H9 (cell line): ENCODE measurements around the gene ABHD5. TPM values are rescaled to one million over a fixed set of nuclear protein-coding genes. Genes with fewer than 3 reads are reported as not detected.

Experiments used
- DNase-seq: peaks from one replicate; pipeline ENCODE4 v3.0.0-alpha.2; 2017
- H2AFZ ChIP-seq: one replicate; pipeline ENCODE4 v1.6.1; 2013; ENCODE audit warnings: mild to moderate bottlenecking, low read length, control low read depth, moderate library complexity
- H2AK5ac ChIP-seq: 2 replicates; pipeline ENCODE4 v1.6.1; 2013; ENCODE audit warnings: low read length, control low read depth, mixed read lengths; ENCODE audit not compliant: insufficient read length
- H2BK120ac ChIP-seq: one replicate; pipeline ENCODE4 v1.6.1; 2013; ENCODE audit warnings: low read depth, mild to moderate bottlenecking, low read length, control low read depth, inconsistent platforms; ENCODE audit not compliant: poor library complexity, severe bottlenecking
- H2BK12ac ChIP-seq: 2 replicates; pipeline ENCODE4 v1.6.1; 2013; ENCODE audit warnings: low read length, control low read depth, mixed read lengths, low read depth; ENCODE audit not compliant: insufficient read length
- H2BK15ac ChIP-seq: 2 replicates; pipeline ENCODE4 v1.6.1; 2013; ENCODE audit warnings: low read depth, low read length, control low read depth
- H2BK20ac ChIP-seq: one replicate; pipeline ENCODE4 v1.6.1; 2013; ENCODE audit warnings: low read depth, mild to moderate bottlenecking, low read length, control low read depth, inconsistent platforms; ENCODE audit not compliant: poor library complexity, severe bottlenecking
- H2BK5ac ChIP-seq: 2 replicates; pipeline ENCODE4 v1.6.1; 2013; ENCODE audit warnings: low read length, control low read depth, mixed read lengths; ENCODE audit not compliant: insufficient read length
- H3K14ac ChIP-seq: 2 replicates; pipeline ENCODE4 v1.6.1; 2013; ENCODE audit warnings: low read length, control low read depth; ENCODE audit not compliant: insufficient read depth
- H3K18ac ChIP-seq: 2 replicates; pipeline ENCODE4 v1.6.1; 2013; ENCODE audit warnings: low read depth, mild to moderate bottlenecking, mixed read lengths, low read length, control low read depth; ENCODE audit not compliant: insufficient read length
- H3K23ac ChIP-seq: 2 replicates; pipeline ENCODE4 v1.6.1; 2013; ENCODE audit warnings: low read length, control low read depth, mixed read lengths, low read depth; ENCODE audit not compliant: insufficient read length
- H3K23me2 ChIP-seq: 2 replicates; pipeline ENCODE4 v1.6.1; 2013; ENCODE audit warnings: low read depth, mild to moderate bottlenecking, mixed read lengths, low read length, control low read depth; ENCODE audit not compliant: insufficient read length, poor library complexity, severe bottlenecking
- H3K27ac ChIP-seq: 2 replicates; pipeline ENCODE4 v1.5.1; 2013; ENCODE audit warnings: low read length, control low read depth, mixed read lengths, low read depth; ENCODE audit not compliant: insufficient read length
- H3K27me3 ChIP-seq: 2 replicates; pipeline ENCODE4 v1.6.1; 2013; ENCODE audit warnings: low read length, control low read depth, inconsistent platforms; ENCODE audit not compliant: insufficient read depth
- H3K4ac ChIP-seq: 2 replicates; pipeline ENCODE4 v1.6.1; 2013; ENCODE audit warnings: low read depth, mild to moderate bottlenecking, control low read depth, inconsistent platforms, low read length, moderate library complexity
- H3K4me1 ChIP-seq: 2 replicates; pipeline ENCODE4 v1.6.1; 2013; ENCODE audit warnings: low read length, control low read depth, inconsistent platforms; ENCODE audit not compliant: insufficient read depth
- H3K4me2 ChIP-seq: 2 replicates; pipeline ENCODE4 v1.6.1; 2013; ENCODE audit warnings: low read length, control low read depth, mixed read lengths; ENCODE audit not compliant: insufficient read length, insufficient read depth
- H3K56ac ChIP-seq: 2 replicates; pipeline ENCODE4 v1.6.1; 2013; ENCODE audit warnings: low read depth, mild to moderate bottlenecking, mixed read lengths, low read length, control low read depth; ENCODE audit not compliant: insufficient read length
- H3K79me1 ChIP-seq: 2 replicates; pipeline ENCODE4 v1.6.1; 2013; ENCODE audit warnings: low read depth, mild to moderate bottlenecking, moderate library complexity, low read length, control low read depth, inconsistent platforms; ENCODE audit not compliant: insufficient read depth, poor library complexity, severe bottlenecking
- H3K79me2 ChIP-seq: 2 replicates; pipeline ENCODE4 v1.6.1; 2013; ENCODE audit warnings: low read length, control low read depth, inconsistent platforms; ENCODE audit not compliant: insufficient read depth
- H3K9ac ChIP-seq: 2 replicates; pipeline ENCODE4 v1.6.1; 2013; ENCODE audit warnings: low read length, control low read depth, mixed read lengths; ENCODE audit not compliant: insufficient read length; ENCODE audit errors: extremely low read depth
- H3K9me3 ChIP-seq: one replicate; pipeline ENCODE4 v1.6.1; 2013; ENCODE audit warnings: low read depth, low read length, inconsistent platforms; ENCODE audit not compliant: control insufficient read depth
- H3T11ph ChIP-seq: one replicate; pipeline ENCODE4 v1.6.1; 2013; ENCODE audit warnings: mild to moderate bottlenecking, low read length, control low read depth, inconsistent platforms
- H4K20me1 ChIP-seq: one replicate; pipeline ENCODE4 v1.6.1; 2013; ENCODE audit not compliant: control insufficient read depth, insufficient read length, insufficient read depth
- H4K5ac ChIP-seq: 2 replicates; pipeline ENCODE4 v1.6.1; 2013; ENCODE audit warnings: low read depth, mild to moderate bottlenecking, mixed read lengths, low read length, control low read depth; ENCODE audit not compliant: insufficient read length
- H4K8ac ChIP-seq: replicated peaks from 2 replicates; pipeline ENCODE4 v1.6.1; 2013; ENCODE audit warnings: low read length, control low read depth, mixed read lengths, low read depth; ENCODE audit not compliant: insufficient read length
- H4K91ac ChIP-seq: 2 replicates; pipeline ENCODE4 v1.6.1; 2013; ENCODE audit warnings: low read depth, mild to moderate bottlenecking, moderate library complexity, mixed read lengths, low read length, control low read depth; ENCODE audit not compliant: insufficient read length
- H3K27ac Mint-ChIP-seq, 3 experiments: 2 replicates in 2 of 3; 3 replicates in 1 of 3; pipeline ENCODE4 v1.8.0; 2020 to 2021; ENCODE audit warnings: mixed read lengths in 3 of 3, mild to moderate bottlenecking in 1 of 3, moderate library complexity in 1 of 3
- H3K27me3 Mint-ChIP-seq: 2 replicates; pipeline ENCODE4 v1.8.0; 2021; ENCODE audit warnings: low read depth, mild to moderate bottlenecking, moderate library complexity, mixed read lengths
- H3K36me3 Mint-ChIP-seq, 3 experiments: 2 replicates in 2 of 3; 3 replicates in 1 of 3; pipeline ENCODE4 v1.8.0; 2020 to 2021; ENCODE audit warnings: low read depth in 3 of 3, mixed read lengths in 3 of 3; ENCODE audit not compliant: insufficient read depth in 1 of 3
- H3K4me1 Mint-ChIP-seq, 2 experiments: 2 replicates each; pipeline ENCODE4 v1.8.0; 2020; ENCODE audit warnings: mixed read lengths in 2 of 2
- H3K4me3 Mint-ChIP-seq, 2 experiments: 2 replicates in 1 of 2; 3 replicates in 1 of 2; pipeline ENCODE4 v1.8.0; 2020 to 2021; ENCODE audit warnings: mild to moderate bottlenecking in 2 of 2, mixed read lengths in 2 of 2, moderate library complexity in 1 of 2
- H3K9me3 Mint-ChIP-seq, 2 experiments: 2 replicates in 1 of 2; 3 replicates in 1 of 2; pipeline ENCODE4 v1.8.0; 2020; ENCODE audit warnings: mild to moderate bottlenecking in 2 of 2, mixed read lengths in 2 of 2, moderate library complexity in 1 of 2
- CTCF ChIP-seq: fragments of 200-600 bp; sonication (generic); conservative IDR thresholded peaks from 3 replicates; pipeline ENCODE4 v1.8.0; 2021; ENCODE audit warnings: antibody characterized with exemption, mild to moderate bottlenecking
- WGBS: extraction: QIAGEN DNeasy Blood & Tissue Kit; methylation state at CpG from one replicate; pipeline ENCODE4 v1.1.7; 2013; ENCODE audit warnings: missing lambda C conversion rate, low lambda C conversion rate, mixed read lengths; ENCODE audit not compliant: insufficient read length; ENCODE audit errors: extremely low coverage; 5-methylcytosine and 5-hydroxymethylcytosine counted together
- total RNA-seq: library from RNA; stranded (reverse); gene quantifications from 2 replicates; pipeline ENCODE4 v1.2.1, GENCODE V29; 2021

Gene ABHD5
- total RNA-seq, 1 experiment from 2014 or later, result 13.1 TPM

- Histone ChIP-seq H3K56ac (no peak overlapping the region), H3K4ac (no peak overlapping the region), H2AFZ (no peak overlapping the region), H2BK120ac (no peak overlapping the region), H2BK20ac (no peak overlapping the region), H3K4me2 (no peak overlapping the region), H3K27ac (no peak overlapping the region), H2AK5ac (no peak overlapping the region), H3K23ac (no peak overlapping the region), H3K79me1 (no peaks in the 10 kb centered on the region), H3K9ac (no peak overlapping the region), H3K23me2 (no peaks in the 10 kb centered on the region), H2BK12ac (no peak overlapping the region), H3K4me1 (peaks cover 3% of the 10 kb centered on the region; the same call in 1 of the 2 replicates), H3K27me3 (no peaks in the 10 kb centered on the region), H4K5ac (no peak overlapping the region), H2BK5ac (no peak overlapping the region), H4K20me1 (no peaks in the 10 kb centered on the region), H3K14ac (no peak overlapping the region), H3K18ac (no peak overlapping the region), H3T11ph (no peak overlapping the region), H3K9me3 (no peaks in the 10 kb centered on the region), H4K91ac (no peak overlapping the region), H2BK15ac (no peak overlapping the region), H3K79me2 (no peaks in the 10 kb centered on the region), H4K8ac (no peak overlapping the region)
- H3K4me1 Mint-ChIP-seq, result peaks cover 15 to 24% of the 10 kb centered on the region in 2 experiments
- TF ChIP-seq CTCF, result no peak
- DNase-seq, result no peak
- H3K9me3 Mint-ChIP-seq, result no peaks in the 10 kb centered on the region
- WGBS, result no CpG with 5 or more reads among the region's 8 CpGs
- no peaks in the 10 kb centered on the region; the same call in none of the 2 replicates for H3K27me3 Mint-ChIP-seq
- no peak overlapping the region for H3K4me3 Mint-ChIP-seq
- H3K36me3 Mint-ChIP-seq, result no peaks in the 10 kb centered on the region; a peak in 2 of 7 replicates
- no peak overlapping the region; a peak in 1 of 7 replicates for H3K27ac Mint-ChIP-seq
These were observed 64.9 kb downstream of the ABHD5 start for GRCh38 chr3:43755516-43756200.
